ENCODE results near the gene TOR3A. TPM values are rescaled to one million over a fixed set of nuclear protein-coding genes. Genes with fewer than 3 reads are reported as not detected.
A peak's percentile ranks its signal among the peaks of the same experiment; 100 is the strongest.
"Not testable (repeated sequence)": the region's sequence is repeated elsewhere in the genome, so short reads cannot be mapped to it uniquely, and the experiment has no call there.

TOR3A gene
- total RNA-seq, 1 donor from 2014 or later, result 40.5 TPM

DNA sequence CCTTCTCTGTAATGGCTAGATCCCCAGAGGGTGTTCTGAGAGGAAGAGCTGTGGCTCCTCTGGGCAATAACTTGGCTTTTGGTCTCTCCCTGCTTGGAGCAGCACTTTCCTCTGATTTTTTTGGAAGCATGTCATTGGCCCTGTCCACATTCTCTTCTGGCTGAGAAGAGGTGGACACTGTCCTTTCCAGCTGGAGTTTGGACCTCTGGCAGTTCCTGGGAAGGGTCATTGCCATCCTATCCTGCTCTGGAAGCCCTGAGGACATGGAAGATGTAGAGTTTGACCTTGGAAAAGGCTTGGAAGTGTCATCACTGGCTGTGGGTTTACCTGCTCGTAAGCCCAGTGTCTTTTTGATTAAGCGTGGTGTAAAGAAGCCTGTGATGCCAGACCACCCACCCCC lies 26.8 kb downstream of the TOR3A start:
- DNase-seq, result no peak

DNA sequence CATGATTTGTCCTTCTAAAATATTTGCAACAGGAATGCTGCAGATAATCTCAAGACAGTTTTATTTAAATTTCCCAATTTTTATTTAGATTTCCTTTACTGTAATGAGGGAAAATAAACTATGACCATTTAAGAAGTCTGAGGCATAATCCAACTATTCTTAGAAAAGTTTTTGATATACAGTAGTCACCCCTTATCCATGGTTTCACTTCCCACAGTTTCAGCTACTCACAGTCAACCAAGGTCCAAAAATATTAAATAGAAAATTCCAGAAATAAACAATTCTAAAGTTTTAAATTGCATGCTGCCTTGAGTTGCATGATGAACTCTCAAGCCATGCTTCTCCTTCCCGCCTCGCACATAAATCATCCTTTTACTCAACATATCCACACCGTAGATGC lies 33.3 kb downstream of the TOR3A start:
- no peak for DNase-seq

DNA sequence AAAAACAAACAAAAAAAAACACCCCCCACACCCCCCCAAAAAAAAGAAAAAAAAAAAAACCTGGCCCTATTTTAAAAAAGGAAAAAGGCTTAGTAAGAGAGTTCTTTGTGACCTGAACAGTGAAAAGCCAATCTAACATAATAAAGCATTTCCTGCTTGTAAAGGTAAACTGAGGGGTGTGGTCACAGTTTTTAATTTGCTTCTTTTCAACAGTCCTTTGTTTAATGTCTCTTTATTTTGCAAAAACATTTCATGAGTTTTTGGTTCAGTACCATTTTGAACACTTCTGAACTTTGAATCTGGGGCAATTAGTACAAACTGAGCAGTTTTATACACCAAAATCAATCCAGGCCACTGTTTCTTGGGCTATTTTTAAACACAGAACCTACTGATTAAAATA lies 37.6 kb downstream of the TOR3A start:
- DNase-seq, result no peak

DNA sequence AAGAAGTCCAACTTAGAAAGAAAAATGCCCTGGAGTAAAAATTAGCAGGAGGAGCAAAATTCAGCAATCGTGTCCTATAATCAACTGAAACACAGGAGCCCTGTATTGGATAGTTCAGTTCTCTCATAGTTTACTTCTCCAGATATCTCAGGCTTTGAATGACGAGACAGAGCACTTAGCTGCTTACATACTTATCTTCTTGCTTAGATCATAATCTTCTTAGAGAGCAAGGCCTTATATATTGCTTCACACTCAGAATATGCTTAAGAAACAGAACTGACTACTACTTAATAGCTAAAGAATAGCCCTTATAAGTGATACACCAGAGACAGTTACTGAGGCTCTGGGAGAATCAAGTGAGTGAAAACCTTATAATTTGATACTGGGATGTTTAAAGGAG lies 38.9 kb downstream of the TOR3A start:
- no peak for DNase-seq

DNA sequence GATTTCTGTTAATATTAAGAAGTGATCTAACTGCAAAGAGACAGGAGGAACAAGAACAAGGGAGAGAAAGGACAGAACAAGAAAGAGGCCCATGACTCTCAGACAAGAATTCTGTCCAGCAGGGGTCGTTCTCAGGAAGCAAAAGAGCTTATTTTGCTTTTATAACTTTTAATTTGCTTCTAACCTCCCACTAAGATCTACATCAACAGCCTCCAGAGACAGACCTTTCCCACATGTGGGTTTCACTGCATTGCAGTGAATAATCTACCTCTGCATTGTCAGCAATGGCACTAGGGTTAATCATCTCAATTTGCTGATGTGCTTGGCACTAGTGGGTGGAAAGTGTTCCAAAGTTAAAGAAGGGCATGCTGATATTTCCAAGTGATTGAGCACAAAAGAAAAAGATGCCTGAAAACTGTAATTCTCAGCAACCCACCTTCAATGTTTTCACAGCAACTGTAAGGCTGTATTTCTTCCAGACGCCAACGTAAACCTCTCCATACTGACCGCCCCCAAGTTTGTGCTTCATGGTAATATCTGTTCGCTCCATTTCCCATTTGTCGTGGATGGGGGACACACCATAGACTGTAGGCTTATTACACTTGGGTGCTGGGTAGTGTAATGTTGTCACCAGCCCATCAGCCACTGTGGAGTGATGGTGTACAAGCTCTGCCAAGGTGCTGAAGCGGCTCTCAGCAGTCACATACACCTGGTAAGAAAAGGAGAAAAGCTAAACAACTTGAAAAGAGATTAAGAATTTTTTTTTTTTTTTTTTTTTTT lies 39.5 kb downstream of the TOR3A start:
- peak; percentile 64 for DNase-seq

DNA sequence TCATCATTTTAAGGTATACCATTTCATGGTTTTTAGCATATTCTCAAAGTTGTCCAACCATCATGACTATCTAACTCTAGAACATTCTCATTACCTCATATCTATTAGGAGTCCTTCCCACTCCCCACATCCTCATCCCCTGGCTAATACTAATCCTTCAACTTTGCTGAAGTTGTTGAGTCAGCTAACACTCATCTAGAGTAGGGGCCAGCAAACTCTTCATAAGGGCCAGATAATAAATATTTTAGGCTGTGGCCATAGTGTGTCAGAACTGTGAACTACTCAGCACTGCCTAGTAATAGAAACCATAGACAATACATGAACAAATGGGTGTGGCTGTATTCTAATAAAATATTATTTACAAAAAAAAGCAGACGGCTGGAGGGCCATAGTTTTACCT lies 43.0 kb downstream of the TOR3A start:
- no peak for DNase-seq

DNA sequence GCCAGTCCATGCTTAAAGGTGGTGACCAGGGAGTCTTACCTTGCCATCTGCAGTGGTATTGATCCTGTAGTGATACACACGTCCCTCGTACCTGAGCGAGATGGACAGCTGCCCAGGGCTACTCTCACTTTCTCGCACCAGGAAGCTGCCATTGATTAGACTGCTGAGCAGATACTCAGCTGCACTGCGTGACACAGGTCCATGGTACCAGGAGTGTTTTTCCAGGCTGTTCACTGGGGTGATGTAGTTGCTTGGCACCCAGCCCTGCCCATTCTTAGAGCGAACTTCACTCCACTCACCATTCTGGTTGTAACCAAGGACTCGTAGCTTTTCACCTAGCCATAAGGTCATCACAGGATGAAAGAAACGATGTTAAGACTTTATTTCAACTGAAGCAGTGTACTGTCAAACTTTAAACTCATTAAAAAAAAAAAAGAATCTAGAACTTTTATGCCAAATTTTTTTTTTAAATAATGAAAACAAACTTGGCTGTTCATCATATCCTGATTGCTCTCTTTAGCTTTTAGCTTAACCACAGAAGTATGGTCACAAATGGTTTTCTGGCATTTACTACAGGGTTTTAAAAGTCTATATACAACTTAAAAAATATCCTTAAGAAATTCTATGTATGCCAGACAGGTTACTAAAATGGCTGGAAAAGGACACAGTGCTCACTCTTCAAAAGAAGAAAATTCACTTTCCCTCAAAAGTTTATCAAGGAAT lies 44.6 kb downstream of the TOR3A start:
- peak; percentile 87 for DNase-seq

DNA sequence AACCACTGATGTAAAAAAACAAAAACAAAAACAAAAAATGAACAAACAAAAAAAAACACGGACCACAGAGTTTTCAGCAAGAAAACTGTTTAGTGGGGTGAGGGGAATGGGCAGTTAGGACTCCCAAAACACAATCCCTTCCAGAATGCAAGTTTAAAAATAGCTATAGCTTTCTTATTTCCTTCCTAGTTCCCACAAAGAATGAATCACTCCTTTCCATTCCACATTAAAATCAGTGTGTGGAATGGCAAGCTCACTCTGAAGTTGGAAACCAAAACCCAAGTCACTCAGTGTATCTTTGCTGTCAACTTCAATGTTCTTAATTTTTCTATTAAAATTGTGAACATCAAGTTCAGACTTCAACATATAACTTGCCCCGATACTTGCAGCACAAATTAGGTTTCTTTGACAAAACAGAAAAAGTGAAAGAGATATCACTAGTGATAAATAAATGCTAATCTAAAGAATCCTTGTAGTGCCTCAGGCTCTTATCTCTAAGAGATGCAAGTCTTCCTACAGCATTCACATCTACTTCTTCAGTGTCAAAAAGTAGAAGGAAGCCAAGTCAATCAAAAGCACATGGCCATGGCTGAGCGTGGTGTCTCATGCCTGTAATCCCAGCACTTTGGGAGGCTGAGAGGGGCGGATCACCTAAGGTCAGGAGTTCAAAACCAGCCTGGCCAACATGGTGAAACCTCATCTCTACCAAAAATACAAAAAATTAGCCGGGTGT lies 45.5 kb downstream of the TOR3A start:
- DNase-seq, result peak; percentile 76

DNA sequence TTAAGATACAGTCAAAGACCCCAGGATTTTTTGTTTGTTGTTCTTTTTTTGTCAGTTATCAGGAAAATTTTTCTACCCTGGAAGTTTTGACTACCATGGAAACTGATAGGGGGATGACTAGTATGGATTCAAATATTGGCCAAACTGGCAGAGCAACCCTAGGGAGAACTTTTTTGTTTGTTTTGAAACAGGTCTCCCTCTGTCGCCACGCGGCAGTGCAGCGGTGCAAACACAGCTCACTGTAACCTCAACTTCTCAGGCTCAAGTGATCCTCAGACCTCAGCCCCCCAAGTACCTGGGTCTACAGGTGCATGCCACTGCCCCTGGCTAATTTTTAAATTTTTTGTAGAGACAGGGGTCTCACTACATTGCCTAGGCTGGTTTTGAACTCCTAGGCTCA lies 46.6 kb downstream of the TOR3A start:
- DNase-seq, result no peak

DNA sequence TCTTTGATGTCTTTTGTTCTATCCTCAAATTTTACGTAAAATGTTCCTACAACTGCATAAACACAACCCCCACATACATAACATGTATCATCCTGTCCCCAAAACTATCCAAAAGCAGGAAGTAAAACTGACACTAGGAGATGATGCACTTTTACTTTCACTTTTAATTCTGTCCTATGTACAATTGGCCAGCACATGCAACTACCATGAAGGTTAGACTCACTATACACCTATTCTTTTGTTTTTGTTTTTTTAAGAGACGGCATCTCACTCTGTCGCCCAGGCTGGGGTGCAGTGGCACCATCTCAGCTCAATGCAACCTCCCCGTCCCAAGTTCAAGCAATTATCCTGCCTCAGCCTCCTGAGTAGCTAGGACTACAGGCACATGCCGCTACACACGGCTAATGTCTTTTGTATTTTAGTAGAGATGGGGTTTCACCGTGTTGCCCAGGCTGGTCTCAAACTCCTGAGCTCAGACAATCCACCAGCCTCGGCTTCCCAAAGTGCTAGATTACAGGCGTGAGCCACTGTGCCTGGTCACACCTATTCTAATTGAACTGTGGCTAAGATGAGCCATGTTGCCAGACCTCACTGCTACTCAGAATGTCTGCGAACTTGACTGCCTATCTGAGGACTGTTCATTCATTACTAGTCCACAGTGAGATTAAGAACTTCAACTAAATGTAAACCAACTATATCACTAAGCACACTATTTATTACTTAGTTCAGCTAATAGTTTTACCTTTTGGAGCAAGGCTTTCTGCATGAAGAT lies 48.0 kb downstream of the TOR3A start:
- DNase-seq, result peak; percentile 47

DNA sequence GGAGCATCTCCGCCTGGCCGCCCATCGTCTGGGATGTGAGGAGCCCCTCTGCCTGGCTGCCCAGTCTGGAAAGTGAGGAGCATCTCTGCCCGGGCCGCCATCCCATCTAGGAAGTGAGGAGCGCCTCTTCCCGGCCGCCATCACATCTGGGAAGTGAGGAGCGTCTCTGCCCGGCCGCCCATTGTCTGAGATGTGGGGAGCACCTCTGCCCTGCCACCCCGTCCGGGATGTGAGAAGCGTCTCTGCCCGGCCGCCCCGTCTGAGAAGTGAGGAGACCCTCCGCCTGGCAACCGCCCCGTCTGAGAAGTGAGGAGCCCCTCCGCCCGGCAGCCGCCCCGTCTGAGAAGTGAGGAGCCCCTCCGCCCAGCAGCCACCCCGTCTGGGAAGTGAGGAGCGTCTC lies 53.3 kb downstream of the TOR3A start:
- DNase-seq, result not testable (repeated sequence)

DNA sequence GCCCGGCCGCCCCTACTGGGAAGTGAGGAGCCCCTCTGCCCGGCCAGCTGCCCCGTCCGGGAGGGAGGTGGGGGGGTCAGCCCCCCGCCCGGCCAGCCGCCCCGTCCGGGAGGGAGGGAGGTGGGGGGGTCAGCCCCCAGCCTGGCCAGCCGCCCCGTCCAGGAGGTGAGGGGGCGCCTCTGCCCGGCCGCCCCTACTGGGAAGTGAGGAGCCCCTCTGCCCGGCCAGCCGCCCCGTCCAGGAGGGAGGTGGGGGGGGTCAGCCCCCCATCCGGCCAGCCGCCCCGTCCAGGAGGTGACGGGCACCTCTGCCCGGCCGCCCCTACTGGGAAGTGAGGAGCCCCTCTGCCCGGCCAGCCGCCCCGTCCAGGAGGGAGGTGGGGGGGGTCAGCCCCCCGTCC lies 53.8 kb downstream of the TOR3A start:
- DNase-seq, result not testable (repeated sequence)

DNA sequence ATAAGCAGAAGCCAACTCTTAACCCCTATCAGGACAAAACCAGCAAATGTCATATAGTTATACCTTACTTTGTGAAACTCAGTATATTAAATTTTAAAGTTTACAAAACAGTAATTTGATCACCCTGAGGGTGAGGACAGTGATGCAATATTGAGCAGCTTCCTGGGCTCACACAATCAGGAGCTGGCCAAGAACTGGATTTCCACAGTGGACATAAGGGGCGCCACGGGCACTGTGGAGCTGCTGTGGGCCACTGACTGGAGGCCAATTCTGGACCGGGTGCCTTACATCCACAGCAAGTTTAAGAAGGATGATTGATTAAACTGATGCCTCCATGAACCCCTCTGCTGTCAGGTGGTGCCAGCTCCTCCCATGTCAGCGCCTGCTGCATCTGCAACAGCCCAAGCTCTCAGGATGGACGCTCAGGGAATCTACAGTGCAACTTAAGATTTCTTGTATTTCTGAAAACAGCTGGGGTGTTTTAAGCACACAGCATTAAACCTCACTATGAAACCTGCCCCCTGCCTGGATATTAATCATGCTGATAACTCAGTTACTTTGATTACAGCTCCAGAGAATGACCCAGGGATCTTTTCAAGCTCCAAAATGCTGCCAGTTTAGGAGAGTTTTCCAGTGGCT lies 55.9 kb downstream of the TOR3A start:
- DNase-seq, result no peak

DNA sequence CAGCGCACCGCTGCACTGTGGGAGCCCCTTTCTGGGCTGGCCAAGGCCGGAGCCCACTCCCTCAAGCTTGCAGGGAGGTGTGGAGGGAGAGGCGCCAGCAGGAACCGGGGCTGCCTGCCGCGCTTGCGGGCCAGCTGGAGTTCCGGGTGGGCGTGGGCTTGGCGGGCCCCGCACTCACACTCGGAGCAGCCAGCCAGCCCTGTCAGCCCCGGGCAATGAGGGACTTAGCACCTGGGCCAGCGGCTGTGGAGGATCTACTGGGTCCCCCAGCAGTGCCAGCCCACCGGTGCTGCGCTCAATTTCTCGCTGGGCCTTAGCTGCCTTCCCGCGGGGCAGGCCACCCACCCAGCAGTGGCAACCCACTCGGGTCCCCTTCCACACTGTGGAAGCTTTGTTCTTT lies 56.9 kb downstream of the TOR3A start:
- DNase-seq, result not testable (repeated sequence)

DNA sequence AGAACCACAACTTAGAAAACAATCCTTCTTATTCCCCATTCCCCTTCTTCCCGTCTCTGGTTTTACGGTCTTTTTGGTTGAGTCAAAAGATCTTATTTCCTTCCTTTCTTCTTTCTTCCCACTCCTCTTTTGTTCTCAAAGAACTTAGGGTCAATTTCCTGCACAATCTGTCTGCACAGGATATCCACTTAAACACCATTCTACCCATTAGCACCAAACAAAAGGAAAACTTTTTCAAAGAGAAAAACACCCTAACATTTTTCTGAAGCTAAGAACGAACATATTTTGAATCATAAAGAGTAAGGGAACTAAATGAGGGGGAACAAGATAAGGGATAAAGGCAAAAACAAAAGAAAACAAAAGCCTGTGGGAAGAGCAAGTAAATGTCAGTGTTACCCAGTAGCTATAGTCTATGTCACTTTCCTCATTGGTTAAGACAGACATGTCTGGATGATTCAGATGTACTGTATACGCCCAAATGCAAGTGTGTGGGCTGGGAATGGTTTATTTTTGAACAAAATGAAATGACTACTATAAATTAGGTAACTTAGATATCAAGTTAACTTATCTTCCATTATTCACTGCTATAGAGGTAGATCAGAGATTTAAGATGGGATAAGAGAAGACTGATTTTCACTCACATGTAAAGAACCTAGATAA lies 59.9 kb downstream of the TOR3A start:
- DNase-seq, result peak; percentile 82

DNA sequence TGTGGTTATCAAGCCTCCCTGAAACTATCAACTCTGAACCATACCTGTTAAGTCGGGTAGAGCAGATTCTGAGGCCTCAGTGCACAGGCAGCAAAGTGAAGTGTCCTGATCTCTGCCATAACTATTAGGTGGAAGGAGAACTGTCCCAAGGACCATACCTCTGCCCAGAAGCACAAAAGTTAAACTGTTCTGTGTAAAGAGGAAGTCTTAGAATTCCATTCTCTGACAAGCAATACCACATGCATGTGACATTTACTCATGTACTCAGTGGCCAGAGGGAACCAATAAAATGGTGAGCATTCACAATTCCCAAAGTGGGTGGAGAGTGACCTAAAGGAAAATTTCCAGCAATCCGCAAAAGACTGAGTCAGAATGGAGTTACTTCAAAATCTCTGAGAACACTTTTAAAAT lies 61.0 kb downstream of the TOR3A start:
- DNase-seq, result peak; percentile 98

DNA sequence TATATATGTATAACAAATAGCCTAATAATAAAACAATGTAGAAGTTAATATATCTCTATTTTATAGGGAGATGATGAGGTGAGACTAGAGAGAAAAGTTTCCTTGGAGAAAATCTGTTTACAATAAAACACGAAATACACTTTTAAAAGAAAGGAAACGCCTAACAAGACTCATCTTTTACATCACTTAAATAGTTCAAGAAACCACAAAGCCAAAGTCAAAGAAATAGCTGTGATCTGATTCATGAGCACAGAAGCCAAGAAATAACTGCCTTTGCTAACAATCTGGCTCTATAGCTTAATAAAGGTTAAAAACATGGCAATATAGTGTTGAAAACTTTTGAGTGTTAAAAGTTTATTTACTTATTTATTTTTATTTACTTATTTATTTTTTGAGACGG lies 61.5 kb downstream of the TOR3A start:
- DNase-seq, result peak; percentile 69

DNA sequence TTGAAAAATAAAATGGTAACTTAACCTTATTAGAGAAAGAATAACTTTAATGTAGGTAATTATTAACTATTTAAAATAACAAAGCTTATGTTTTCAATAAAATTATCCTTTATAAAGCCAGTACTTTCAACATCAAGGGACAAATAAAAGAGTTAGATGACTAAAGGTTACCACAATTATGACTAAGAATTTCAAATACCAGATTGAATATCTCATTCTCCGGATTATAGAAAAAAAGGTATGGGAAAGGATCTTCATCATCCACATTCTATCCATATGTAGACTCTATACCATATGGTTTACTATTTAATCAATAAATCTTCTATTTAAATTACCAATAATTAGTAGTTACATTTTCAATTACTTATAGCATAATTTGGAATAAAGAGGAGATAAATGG lies 62.8 kb downstream of the TOR3A start:
- DNase-seq, result no peak

DNA sequence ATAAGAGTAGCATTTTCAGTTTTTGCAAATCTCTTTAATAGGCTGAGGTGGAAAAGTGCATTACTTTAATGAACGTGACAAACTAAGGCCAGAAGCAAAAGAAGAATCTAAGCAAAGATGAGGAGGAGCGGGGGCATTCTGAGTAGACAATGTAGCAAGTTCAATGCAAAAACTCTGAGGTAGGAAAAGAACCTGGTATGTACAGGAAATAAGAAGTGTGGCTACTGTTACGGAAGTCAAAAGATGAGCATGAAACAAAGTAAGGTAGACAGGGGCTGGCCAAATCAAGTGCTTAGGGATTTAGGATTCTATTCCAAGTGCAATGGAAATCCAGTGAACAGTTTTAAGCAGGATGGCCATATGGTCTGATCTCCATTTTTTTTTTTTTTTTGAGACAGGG lies 63.7 kb downstream of the TOR3A start:
- no peak for DNase-seq

Measured in dermis blood vessel endothelial cell (primary cell).